ENCODE results near the gene NAPB. TPM values are rescaled to one million over a fixed set of nuclear protein-coding genes. Genes with fewer than 3 reads are reported as not detected.

The NAPB gene
- total RNA-seq, 6 experiments from 2014 or later, result 3.2 to 5.8 (median 4.9) TPM

- no peak for ATAC-seq
- no peaks in the 10 kb centered on the region for H3K4me1 ChIP-seq
These were observed 32.6 kb upstream of the NAPB start for GRCh38 chr20:23453549-23454543.

GRCh38 chr20:23452776-23453175, 31.5 kb upstream of the NAPB start, which contains the start of gene CST11:
TSS of gene CST11 (minus strand) at chr20:23452876. CDS start at chr20:23452811, 65 bp downstream.
- H3K27me3 ChIP-seq, result no peaks in the 10 kb centered on the region
- no peak for TF ChIP-seq POLR2A (IDR thresholded peaks at IDR 0.05)
- 17% methylated on average over 1 of the region's 4 CpGs for WGBS (ENCODE audit: insufficient coverage, low coverage, low lambda C conversion rate, missing lambda C conversion rate)
- ATAC-seq, result no peak
- no peak for DNase-seq
- no peaks in the 10 kb centered on the region for H3K4me1 ChIP-seq
- H3K36me3 ChIP-seq, result no peaks in the 10 kb centered on the region
- H3K9me3 ChIP-seq, result no peaks in the 10 kb centered on the region
- no peak within 1 kb of the TSS for H3K27ac ChIP-seq
- intact Hi-C loops (cut with DNase I), result no loop called here
- no peak within 1 kb of the TSS for H3K4me3 ChIP-seq

More at GRCh38 chr20:23453549-23454543, 32.6 kb upstream of the NAPB start:
- intact Hi-C loops (cut with DNase I), result no loop called here
- no peak for TF ChIP-seq POLR2A (IDR thresholded peaks at IDR 0.05)
- TF ChIP-seq CTCF (IDR thresholded peaks at IDR 0.05), result no peak
- no peak for DNase-seq
- no peaks in the 10 kb centered on the region for H3K27me3 ChIP-seq
- H3K27ac ChIP-seq, result no peak overlapping the region
- H3K4me3 ChIP-seq, result no peak overlapping the region
- H3K9me3 ChIP-seq, result no peaks in the 10 kb centered on the region
- H3K36me3 ChIP-seq, result no peaks in the 10 kb centered on the region
- 83% methylated on average over 11 of the region's 15 CpGs for WGBS (ENCODE audit: insufficient coverage, low coverage, low lambda C conversion rate, missing lambda C conversion rate)

- H3K36me3 ChIP-seq, result no peaks in the 10 kb centered on the region
- ATAC-seq, result no peak
- intact Hi-C loops (cut with DNase I), result no loop called here
- H3K27me3 ChIP-seq, result no peaks in the 10 kb centered on the region
- H3K4me3 ChIP-seq, result no peak overlapping the region
- TF ChIP-seq CTCF (IDR thresholded peaks at IDR 0.05) (no peak), POLR2A (IDR thresholded peaks at IDR 0.05) (no peak)
- H3K9me3 ChIP-seq, result no peaks in the 10 kb centered on the region
- DNase-seq, result no peak
- no peak overlapping the region for H3K27ac ChIP-seq
- WGBS (ENCODE audit: insufficient coverage, low coverage, low lambda C conversion rate, missing lambda C conversion rate), result 60% methylated on average over 10 of the region's 11 CpGs
- H3K4me1 ChIP-seq, result no peaks in the 10 kb centered on the region
These were observed 30.7 kb upstream of the NAPB start for GRCh38 chr20:23451956-23452487.

GRCh38 chr20:23450877-23451276, 29.6 kb upstream of the NAPB start:
- Histone ChIP-seq H3K4me1 (no peaks in the 10 kb centered on the region), H3K27ac (no peak overlapping the region), H3K4me3 (no peak overlapping the region), H3K9me3 (no peaks in the 10 kb centered on the region), H3K36me3 (no peaks in the 10 kb centered on the region), H3K27me3 (no peaks in the 10 kb centered on the region)
- DNase-seq, result no peak
- TF ChIP-seq CTCF (IDR thresholded peaks at IDR 0.05) (no peak), POLR2A (IDR thresholded peaks at IDR 0.05) (no peak)
- intact Hi-C loops (cut with DNase I), result no loop called here
- ATAC-seq, result no peak
- WGBS (ENCODE audit: insufficient coverage, low coverage, low lambda C conversion rate, missing lambda C conversion rate), result 56% methylated on average over 1 of the region's 1 CpG

- Histone ChIP-seq H3K9me3 (no peaks in the 10 kb centered on the region), H3K27ac (no peak overlapping the region), H3K27me3 (no peaks in the 10 kb centered on the region), H3K4me3 (no peak overlapping the region), H3K4me1 (no peaks in the 10 kb centered on the region), H3K36me3 (no peaks in the 10 kb centered on the region)
- DNase-seq, result no peak
- peak in 2 of 4 donors; percentile 28 to 34 for ATAC-seq
- TF ChIP-seq CTCF (IDR thresholded peaks at IDR 0.05) (no peak), POLR2A (IDR thresholded peaks at IDR 0.05) (no peak)
- intact Hi-C loops (cut with DNase I), result loop anchor here in 1 of 2 donors (10.0 kb wide), 1 partner anchor 155 kb away; the partner anchor contains the start of gene CST9
- 26% methylated on average over 3 of the region's 3 CpGs for WGBS (ENCODE audit: insufficient coverage, low coverage, low lambda C conversion rate, missing lambda C conversion rate)
These were observed 28.1 kb upstream of the NAPB start for GRCh38 chr20:23449421-23449820.

Measured in right lobe of liver (tissue), 6 donors.